ENCODE data around the gene NBPF26. TPM values are rescaled to one million over a fixed set of nuclear protein-coding genes. Genes with fewer than 3 reads are reported as not detected.
"Not testable (repeated sequence)": the region's sequence is repeated elsewhere in the genome, so short reads cannot be mapped to it uniquely, and the experiment has no call there.

NBPF26 gene
- total RNA-seq, 3 donors from 2014 or later: 20.2 to 37.6 (median 22.3) TPM

DNA sequence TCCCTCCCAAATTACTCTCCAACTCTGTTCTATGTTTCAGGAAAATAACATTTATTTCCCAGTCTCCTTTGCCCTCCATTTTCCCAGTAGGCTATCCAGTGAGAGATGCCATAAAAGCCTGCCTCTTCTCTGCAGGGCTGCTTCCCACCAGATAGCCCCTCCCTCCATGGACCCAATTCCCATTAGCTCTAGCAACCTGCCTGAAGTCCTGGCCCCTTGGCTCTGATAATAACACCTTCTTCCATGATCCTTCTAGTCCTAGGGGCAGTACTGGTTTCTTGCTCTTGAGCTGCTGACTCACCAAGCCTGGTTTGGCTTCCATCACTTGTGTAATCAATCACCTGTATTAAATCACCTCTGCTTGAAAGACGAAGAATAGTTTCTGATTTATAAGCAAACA, 156.3 kb downstream of the NBPF26 start:
- intact Hi-C loops (cut with DNase I; ENCODE audit: low total_unique reads); H3K4me1 ChIP-seq; DNase-seq (ENCODE audit: low spot score in 2 of 2); H3K4me3 ChIP-seq; H3K27ac ChIP-seq; H3K27me3 ChIP-seq; H3K9me3 ChIP-seq; H3K36me3 ChIP-seq: not testable (repeated sequence)

DNA sequence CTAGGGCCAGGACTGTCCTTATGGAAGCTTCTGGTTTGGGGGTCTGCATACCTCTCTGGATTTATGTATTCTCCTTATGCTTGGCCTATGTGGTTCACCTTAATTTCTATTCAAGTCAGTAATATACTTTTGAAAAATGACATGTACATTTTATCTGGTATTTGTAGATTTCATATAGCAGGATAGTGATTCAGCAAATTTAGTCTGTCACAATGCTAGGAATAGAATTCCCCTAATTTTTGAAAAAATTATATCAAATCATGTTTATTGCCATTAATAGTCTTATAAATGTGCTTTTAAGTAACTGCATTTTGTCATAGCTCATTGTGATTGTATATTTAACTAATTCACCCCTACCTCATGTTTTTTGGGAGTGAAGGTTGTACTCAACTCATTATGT, 158.2 kb downstream of the NBPF26 start:
- H3K36me3 ChIP-seq; intact Hi-C loops (cut with DNase I; ENCODE audit: low total_unique reads); H3K4me3 ChIP-seq; DNase-seq (ENCODE audit: low spot score in 2 of 2); H3K9me3 ChIP-seq; H3K27me3 ChIP-seq; H3K4me1 ChIP-seq; H3K27ac ChIP-seq: not testable (repeated sequence)

Other genes starting within 250 kb of the NBPF26 start
- gene PPIAL4A, start 165.8 kb downstream of the NBPF26 start, total RNA-seq: not detected

All from breast epithelium (tissue), 4 donors.